DND-41 (cell line): ENCODE results near the gene PTBP1.

Experiments used
- ATAC-seq: fragments of 200-7000 bp; cut with Tn5 transposase; 3 replicates; pipeline ENCODE4 v1.9.1; 2021; ENCODE audit warnings: low read depth; ENCODE audit not compliant: insufficient read depth
- DNase-seq: peaks from one replicate; pipeline ENCODE4 v3.0.0-alpha.2; 2020
- H2AFZ ChIP-seq: 2 replicates; pipeline ENCODE4 v1.6.0; 2012; ENCODE audit warnings: low read depth, low read length
- H3K27ac ChIP-seq: 2 replicates; pipeline ENCODE4 v1.5.1; 2012; ENCODE audit warnings: low read length, inconsistent platforms
- H3K27me3 ChIP-seq: fragments of 200-600 bp; sonication (generic); 2 replicates; pipeline ENCODE4 v1.6.0; 2012; ENCODE audit warnings: low read length, mild to moderate bottlenecking, inconsistent platforms; ENCODE audit not compliant: insufficient read depth, poor library complexity
- H3K36me3 ChIP-seq: 2 replicates; pipeline ENCODE4 v1.5.1; 2012; ENCODE audit warnings: low read length, inconsistent platforms; ENCODE audit not compliant: insufficient read depth
- H3K4me1 ChIP-seq: 2 replicates; pipeline ENCODE4 v1.5.1; 2012; ENCODE audit warnings: mild to moderate bottlenecking, low read length; ENCODE audit not compliant: insufficient read depth
- H3K4me2 ChIP-seq: 2 replicates; pipeline ENCODE4 v1.6.0; 2012; ENCODE audit warnings: mild to moderate bottlenecking, moderate library complexity, low read length, inconsistent platforms; ENCODE audit not compliant: insufficient read depth
- H3K4me3 ChIP-seq, 2 experiments: fragments of 200-600 bp in 1 of 2; shearing (Covaris generic) in 1 of 2; 2 replicates each; pipeline ENCODE4 v1.5.1; 2012 to 2016; ENCODE audit warnings: inconsistent platforms in 2 of 2, low read length in 2 of 2, mild to moderate bottlenecking in 2 of 2, low read depth in 1 of 2, moderate library complexity in 1 of 2
- H3K79me2 ChIP-seq: 2 replicates; pipeline ENCODE4 v1.6.0; 2012; ENCODE audit warnings: low read length, inconsistent platforms; ENCODE audit not compliant: insufficient read depth
- H3K9ac ChIP-seq: 2 replicates; pipeline ENCODE4 v1.6.0; 2012; ENCODE audit warnings: low read depth, mild to moderate bottlenecking, inconsistent platforms, low read length, moderate library complexity
- H3K9me3 ChIP-seq: 2 replicates; pipeline ENCODE4 v1.5.1; 2012; ENCODE audit warnings: low read length, moderate library complexity, mild to moderate bottlenecking, inconsistent platforms; ENCODE audit not compliant: insufficient read depth, severe bottlenecking
- H4K20me1 ChIP-seq: 2 replicates; pipeline ENCODE4 v1.6.0; 2012; ENCODE audit warnings: low read length; ENCODE audit not compliant: insufficient read depth
- CTCF ChIP-seq: IDR thresholded peaks from 2 replicates; pipeline ENCODE4 v1.5.1; 2012; ENCODE audit warnings: borderline replicate concordance, low read length, moderate library complexity, mild to moderate bottlenecking; ENCODE audit not compliant: poor library complexity, severe bottlenecking; ENCODE audit errors: extremely low read depth
- EZH2 ChIP-seq: IDR thresholded peaks from 3 replicates; pipeline ENCODE4 v1.6.1; 2012; ENCODE audit warnings: borderline replicate concordance, low read depth, mild to moderate bottlenecking, moderate library complexity, low read length, inconsistent platforms; ENCODE audit not compliant: severe bottlenecking

The PTBP1 gene

GRCh38 chr19:772730-773436, 24.4 kb upstream of the PTBP1 start:
- Histone ChIP-seq H4K20me1 (no peaks in the 10 kb centered on the region), H3K27ac (no peak overlapping the region), H3K9me3 (no peaks in the 10 kb centered on the region), H3K36me3 (no peaks in the 10 kb centered on the region), H3K79me2 (no peaks in the 10 kb centered on the region), H2AFZ (no peak overlapping the region), H3K9ac (no peak overlapping the region), H3K27me3 (no peaks in the 10 kb centered on the region), H3K4me1 (no peaks in the 10 kb centered on the region), H3K4me3 (no peak overlapping the region), H3K4me2 (no peak overlapping the region)
- ATAC-seq (no peak), DNase-seq (no peak)
- no peak for TF ChIP-seq CTCF
- no peak for TF ChIP-seq EZH2

- no peak for DNase-seq
- Histone ChIP-seq H3K79me2 (no peaks in the 10 kb centered on the region), H3K36me3 (no peaks in the 10 kb centered on the region), H3K4me1 (no peaks in the 10 kb centered on the region), H3K27me3 (no peaks in the 10 kb centered on the region), H3K4me2 (no peak overlapping the region), H2AFZ (no peak overlapping the region), H4K20me1 (no peaks in the 10 kb centered on the region), H3K9ac (no peak overlapping the region), H3K4me3 (no peak overlapping the region), H3K27ac (no peak overlapping the region), H3K9me3 (no peaks in the 10 kb centered on the region)
- no peak for TF ChIP-seq CTCF
- no peak for TF ChIP-seq EZH2
- ATAC-seq, result no peak
Measured at GRCh38 chr19:776549-776948, 20.7 kb upstream of the PTBP1 start.

GRCh38 chr19:778910-779653, 18.2 kb upstream of the PTBP1 start:
- H3K9ac ChIP-seq, result no peak overlapping the region
- no peaks in the 10 kb centered on the region for H3K9me3 ChIP-seq
- no peak overlapping the region; the same call in 1 of the 2 replicates for H2AFZ ChIP-seq
- no peaks in the 10 kb centered on the region for H3K79me2 ChIP-seq
- no peak overlapping the region for H3K4me3 ChIP-seq
- H3K4me1 ChIP-seq, result no peaks in the 10 kb centered on the region
- H3K4me2 ChIP-seq, result no peak overlapping the region
- TF ChIP-seq CTCF (no peak), EZH2 (no peak)
- H4K20me1 ChIP-seq, result no peaks in the 10 kb centered on the region
- no peak overlapping the region for H3K27ac ChIP-seq
- ATAC-seq (no peak), DNase-seq (no peak)
- H3K36me3 ChIP-seq, result no peaks in the 10 kb centered on the region
- H3K27me3 ChIP-seq, result no peaks in the 10 kb centered on the region
